Measurements from ENCODE around the gene FOXP4.

The FOXP4 gene, protein sequence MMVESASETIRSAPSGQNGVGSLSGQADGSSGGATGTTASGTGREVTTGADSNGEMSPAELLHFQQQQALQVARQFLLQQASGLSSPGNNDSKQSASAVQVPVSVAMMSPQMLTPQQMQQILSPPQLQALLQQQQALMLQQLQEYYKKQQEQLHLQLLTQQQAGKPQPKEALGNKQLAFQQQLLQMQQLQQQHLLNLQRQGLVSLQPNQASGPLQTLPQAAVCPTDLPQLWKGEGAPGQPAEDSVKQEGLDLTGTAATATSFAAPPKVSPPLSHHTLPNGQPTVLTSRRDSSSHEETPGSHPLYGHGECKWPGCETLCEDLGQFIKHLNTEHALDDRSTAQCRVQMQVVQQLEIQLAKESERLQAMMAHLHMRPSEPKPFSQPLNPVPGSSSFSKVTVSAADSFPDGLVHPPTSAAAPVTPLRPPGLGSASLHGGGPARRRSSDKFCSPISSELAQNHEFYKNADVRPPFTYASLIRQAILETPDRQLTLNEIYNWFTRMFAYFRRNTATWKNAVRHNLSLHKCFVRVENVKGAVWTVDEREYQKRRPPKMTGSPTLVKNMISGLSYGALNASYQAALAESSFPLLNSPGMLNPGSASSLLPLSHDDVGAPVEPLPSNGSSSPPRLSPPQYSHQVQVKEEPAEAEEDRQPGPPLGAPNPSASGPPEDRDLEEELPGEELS

DNA sequence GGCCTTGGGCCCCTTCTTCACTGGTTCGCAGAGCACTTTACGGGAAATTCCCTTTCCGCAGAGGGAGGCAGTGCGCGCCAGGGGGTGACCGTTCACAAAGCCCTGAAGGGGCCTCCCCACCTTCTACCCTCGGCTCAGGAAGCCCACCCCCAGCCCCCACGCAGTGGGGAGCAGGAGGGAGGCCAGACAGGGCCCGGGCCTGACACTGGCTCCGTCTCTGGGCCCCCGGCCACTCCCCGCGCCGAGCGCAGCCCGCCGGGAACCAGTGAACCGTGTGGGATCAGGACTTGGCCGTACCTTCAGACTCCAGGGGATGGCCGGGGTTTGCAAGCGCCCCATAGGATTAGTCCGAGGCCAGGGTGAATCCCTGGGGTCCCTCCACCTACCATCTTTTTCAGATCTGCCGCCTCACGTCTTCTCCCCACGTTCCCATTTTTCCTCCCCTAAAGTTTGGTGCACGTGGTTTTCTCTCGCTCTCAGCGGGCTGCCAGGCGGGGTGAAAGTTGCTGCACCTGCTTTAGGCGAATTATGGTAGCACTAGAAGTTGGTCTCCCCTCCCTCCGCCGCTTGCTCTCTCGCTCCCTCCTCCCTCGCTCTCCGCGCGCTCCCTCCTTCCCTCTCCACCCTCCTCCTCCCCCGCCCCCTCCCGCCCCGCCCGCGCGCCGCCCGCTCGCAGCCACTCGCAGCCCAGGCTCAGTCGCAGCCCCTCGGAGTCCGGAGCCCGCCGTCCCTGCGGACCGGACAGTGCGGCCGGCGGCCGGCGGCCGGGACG is at the start of gene FOXP4:
Gene FOXP4, plus strand, starts transcription at position 679 of the 772 bp plus-strand sequence. CDS start 19,380 bp downstream, outside the sequence.
- DNase-seq (ENCODE audit: low spot score) = peak; percentile 89

DNA sequence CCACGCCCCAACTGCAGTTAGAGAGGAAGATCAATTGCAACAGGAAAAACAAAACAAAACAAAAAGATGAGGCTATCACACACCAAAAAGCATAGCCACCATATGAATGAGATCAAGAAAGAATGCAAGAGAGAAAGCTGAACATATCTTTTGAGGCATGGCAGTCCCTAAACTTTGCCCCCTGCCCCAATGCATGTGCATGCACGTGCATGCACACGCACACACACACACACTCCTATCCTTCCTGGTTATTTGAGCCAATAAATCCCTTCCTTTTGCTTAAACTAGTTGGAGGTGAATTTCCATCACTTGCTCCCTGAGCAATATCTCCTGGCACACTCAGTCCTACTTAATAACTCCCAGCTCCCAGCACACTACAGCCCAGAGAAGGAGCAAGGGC is 48.6 kb upstream of the FOXP4 start:
- no peak for DNase-seq (ENCODE audit: low spot score)

DNA sequence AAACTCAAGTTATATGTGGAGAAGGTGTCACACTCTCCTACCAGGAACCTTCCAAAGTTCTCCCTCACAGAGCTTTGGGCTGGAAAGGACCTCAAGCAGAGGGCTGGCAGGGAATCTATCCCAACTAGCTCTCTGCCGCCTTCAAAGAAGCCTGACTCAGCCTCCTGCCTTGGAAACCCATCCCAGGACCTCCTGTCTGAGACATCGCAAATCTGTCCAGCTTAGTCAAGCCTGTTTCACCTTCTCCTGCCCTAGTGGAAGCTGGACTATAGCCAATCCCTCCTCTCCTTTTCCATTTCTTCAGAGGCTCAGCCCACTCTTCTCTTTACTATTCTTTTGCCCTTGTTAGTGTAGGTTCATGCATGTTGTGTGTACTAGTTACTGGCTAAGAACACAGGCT is 48.2 kb upstream of the FOXP4 start:
- DNase-seq (ENCODE audit: low spot score) = no peak

DNA sequence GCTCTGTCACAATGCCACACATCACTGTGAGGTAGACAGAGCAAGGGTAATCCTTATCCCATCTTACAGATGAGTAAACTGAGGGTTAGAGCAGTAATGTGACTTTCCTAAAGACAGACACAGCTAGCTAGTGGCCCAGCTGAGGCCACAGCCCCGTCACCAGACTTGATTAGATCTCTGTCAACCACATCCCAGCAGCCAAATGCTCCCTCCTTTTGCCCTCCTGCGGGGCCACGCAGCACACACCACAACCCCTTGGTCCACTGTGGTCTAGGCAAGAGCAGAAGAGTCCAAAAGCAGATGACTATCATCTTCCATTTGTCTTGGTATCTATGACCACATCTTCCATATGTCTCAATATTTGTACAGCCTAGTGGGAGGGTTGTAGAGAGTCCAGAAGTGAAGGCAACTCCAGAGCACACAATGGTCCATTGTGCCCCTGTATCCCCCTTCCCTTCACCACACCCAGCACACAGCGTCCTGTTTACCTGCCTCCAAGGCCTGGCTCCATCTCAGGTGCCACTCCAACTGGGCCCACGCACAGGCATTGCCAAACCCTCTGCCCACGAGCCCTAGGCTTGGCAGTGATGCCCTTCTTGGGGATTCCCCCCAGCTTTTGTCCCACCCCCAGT is 47.1 kb upstream of the FOXP4 start:
- no peak for DNase-seq (ENCODE audit: low spot score)

DNA sequence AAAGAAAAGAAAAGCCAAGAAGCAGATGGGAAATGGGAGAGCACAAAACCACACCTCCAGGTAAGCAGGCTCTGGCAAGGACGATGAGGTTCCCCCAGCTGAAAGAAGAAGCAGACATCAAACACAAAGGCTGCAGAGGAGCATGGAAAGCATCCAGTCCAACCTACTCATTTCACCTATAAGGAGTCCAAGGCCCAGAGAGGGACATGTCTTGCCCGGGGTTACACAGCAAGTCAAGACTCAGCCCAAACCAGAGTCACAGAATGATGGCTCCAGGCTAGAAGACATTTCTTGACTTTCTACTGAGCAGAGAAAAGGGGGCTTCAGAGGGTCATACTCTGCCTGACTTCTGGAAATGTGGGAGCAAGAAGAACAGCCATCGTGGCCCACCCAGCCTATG is 45.6 kb upstream of the FOXP4 start:
- no peak for DNase-seq (ENCODE audit: low spot score)

DNA sequence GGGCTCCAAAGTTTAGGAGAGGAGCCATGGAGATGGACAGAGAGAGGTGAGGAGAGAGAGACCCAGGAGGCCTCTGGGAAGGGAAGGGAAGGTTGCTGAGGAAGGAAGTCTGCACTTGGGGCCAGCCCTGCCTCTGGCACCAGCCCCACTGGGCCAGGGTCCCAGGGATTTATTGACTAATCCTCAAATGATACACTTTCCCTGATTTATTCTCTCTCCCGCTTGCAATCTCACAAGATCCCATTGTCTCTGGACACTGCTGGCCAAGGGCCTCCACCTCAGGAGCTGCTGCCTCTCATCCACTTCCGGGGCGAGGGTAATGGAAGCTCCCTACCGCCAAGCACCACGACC is 43.6 kb upstream of the FOXP4 start:
- DNase-seq (ENCODE audit: low spot score) = no peak

DNA sequence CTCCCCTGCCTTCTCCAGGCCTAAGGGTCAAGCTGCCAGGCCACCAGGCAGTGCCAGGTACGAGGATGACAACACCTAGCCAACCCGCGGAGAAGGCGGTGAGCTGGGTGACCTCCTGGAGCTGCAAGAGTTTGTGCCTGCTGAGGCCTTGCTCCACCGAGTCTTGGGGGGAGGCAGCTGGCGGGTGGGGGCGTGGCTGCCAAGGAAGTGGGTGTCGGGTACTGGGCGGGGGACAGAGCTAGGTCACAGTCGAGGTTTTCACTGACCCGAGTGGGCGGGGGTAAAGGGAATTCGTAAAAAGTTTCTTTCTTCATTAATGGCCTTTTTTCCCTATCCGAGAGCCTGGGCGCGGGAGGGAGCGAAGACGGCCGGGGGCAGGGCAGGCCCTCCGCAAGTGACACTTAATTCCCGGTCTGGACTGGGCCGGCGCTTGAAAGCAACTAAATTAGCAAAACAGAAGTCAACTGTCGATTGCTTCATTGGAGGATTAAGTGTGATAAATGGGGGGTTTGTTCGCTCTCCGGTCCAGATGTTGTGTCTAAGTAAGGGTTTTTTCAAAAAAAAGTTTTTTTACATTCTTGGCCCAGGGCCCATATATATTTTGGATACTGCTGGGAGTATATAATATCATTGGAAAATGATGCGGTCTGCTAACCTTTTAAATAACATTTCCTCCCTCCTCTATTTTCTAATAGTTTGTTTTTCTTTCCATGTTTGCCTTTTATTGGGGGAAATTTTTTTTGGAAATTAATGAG is 43.1 kb upstream of the FOXP4 start:
- DNase-seq (ENCODE audit: low spot score) = peak; percentile 77

DNA sequence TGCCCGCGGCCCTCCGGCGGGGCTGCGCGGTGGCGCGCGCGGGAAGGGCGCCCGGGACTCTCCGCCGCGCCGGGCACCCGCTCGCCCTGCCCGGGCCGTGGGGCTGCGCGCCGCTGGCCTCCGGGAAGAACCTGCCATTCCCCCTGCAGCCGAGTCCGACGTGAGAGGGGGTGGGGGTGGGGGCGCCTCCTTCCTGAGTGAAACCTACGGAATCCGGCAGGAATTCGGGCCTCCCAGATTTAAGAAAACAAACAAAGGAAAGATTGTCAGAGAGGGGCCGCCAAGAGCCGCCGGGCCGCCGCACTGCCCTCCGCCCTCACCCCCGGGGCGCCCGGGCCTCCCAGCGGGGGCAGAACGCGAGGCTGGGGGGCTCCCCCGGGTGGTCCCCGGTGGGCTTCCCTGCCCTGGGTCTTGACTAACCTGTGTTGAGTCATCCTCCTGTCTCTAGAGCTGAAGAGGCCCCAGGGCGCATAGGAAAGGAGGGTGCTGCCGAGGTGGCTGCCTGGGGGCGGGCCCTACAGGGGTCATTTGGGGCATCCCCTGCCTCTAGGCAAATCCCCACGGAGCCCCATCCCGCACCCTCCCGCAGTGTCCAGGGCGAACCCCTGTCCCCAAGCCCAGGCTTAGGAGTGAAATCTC is 42.2 kb upstream of the FOXP4 start:
- DNase-seq (ENCODE audit: low spot score) = peak; percentile 64

DNA sequence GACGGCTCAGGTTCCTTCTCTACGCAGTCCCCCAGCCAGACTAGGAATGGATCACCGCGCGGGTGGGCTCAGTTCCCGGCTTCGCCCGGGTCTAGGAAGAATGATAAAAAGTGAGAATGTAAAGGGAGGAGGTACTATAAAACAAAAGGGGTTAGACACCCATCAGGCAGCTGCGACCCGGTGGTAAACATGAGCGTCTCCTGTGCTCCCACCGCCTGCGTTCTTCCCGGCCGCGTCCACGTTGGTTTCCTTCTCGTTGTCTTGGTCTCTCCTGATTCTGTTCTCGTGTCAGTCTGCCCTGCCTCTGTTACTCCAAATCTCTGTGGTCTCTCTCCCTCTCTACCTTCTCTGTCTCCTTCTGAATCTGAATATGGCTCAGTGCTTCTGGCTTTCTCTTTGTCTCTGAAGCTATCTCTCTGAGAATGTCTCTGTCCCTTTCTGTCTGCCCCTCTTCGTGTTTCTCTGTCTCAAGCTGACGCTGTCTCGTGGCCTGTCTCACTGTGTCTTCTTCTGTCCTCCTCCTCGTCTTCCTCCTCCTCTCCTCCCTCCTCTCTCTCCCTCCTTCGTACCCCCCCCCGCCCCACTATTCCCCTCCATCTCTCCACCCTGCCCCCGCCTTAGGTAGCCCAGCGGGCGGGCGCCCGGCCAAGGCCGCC is 41.6 kb upstream of the FOXP4 start:
- peak; percentile 46 for DNase-seq (ENCODE audit: low spot score)

DNA sequence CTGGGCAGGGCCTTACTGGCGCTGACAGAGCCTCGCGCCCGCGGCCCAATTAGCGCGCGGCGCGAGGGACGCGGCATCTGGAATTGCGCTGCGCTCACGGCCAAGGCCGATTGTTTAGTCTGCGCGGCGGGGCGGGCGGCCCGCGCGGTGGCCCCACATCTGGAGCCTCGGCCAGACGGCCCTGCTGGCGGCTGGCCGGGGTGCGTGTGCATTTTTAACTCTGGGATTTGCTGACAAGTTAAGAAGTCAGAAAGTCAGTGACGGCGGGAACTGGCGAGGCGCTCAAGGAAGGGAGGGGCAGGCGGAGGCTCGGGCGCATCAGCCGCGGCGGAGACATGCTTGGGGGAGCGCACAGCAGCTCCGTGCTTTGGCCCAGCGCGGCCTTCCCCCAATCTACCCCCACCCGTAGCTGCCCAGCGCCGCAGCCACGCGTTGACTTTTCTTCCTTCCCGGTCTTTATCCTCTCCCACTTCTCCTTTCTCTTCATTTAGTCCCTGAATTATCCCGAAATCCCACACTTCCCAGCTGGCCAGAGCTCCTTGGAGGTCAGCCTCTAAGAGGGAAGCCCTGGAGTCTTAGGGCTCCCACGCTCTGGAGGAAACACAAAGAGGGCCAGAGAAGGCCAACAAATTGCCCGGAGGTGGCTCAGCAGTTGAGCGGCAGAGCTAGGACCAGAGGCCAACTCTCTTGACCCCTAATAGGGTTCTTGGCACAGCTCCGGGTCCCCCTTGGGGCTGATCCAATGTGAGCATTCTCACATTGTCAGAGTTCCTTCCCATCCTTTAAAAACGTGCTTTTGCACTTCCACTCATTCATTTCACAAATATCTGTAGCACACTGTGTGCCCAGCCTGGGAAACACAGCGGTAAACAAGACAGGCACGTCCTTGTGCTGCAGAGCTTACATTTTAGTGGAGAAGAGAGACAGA is 40.8 kb upstream of the FOXP4 start:
- DNase-seq (ENCODE audit: low spot score) = peak; percentile 70

DNA sequence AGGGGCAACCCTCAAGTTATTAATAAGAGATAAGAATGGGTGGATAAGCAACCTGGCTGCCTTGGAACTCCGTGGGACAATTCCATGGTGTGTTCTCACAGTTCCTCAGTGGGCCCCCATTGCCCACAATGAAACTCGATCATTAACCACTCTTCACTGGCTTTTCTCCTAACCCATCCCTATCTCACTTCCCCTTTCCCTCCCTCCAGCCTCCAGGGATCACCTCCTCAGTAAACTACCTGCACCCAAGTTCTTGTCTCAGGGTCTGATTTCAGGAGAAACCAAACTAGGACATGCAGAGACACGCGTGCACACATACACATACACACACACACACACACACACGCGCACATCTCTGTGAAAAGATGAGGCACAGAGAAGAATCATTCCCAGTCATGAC is 37.7 kb upstream of the FOXP4 start:
- DNase-seq (ENCODE audit: low spot score) = no peak

DNA sequence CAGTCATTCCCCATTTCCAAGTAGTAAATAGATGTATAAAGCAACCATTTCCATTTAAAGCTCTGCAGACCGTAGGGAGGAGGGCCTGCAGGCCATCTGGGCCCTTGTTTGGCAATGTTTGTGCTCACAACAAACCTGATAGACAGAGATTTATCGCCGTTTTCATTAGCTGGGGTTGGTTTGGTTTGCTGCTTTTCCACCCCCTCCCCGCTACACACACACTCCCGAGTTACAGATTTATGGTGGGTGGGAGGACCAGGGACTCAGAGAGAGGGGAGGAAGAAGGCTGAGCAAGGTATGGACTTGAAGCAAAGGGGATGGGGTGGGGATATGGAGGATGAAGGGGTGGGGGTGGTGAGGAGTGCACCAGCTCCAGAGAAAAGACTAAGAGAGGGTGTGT is 36.6 kb upstream of the FOXP4 start:
- DNase-seq (ENCODE audit: low spot score) = no peak

DNA sequence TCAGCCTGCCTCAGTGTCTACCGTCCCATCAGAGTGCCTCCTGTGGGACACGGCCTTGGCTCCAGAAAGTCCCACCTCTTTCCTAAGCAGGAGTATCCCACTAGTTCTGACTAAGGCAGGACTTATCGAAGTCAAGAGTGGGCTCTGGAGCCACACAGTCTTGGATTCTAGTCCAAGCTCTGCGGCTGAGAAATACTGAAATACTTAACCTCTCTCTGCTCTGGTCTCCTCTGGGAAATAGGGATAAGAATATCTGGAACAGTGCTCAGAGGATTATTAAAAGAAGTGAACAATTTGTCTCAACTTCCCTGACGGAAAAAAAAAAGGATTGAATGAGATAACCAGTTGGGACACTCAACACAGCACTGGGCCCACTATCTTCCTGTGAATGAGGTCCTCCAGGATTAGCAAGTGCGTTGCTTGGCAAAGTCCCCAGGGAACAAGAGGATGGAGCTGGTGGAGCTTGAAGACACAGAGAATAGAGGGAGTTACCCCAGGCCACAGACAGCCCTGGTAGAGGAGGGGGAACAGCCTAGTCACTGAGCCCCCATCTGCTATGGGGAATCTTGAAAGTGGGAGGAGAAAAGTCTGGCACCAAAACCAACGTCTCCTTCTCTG is 34.6 kb upstream of the FOXP4 start:
- DNase-seq (ENCODE audit: low spot score) = no peak

DNA sequence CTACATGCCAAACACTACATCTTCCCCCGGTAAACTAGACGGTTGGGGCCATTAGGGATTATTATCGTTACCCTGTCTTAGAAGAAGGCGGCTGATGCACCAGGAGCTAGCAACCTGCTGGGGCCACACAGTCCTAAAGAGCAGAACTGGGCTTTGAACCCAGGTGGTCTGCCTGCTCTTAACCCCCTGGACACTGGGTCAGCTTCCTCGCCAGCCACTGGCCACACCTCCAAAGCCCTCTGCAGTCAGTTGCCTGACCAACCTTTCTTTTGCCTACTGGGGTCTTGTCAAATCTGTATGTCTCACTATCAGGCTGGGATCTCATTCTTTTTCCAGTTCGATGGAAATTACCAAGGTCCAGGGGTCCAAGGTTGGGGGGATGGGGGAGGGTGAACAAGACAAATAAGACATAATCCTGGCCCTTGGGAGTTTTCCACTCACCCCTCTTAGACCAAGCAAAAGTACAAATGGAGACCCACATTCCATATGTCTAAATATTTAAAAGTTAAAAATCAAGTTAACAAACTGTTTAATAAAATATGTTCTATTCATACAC is 34.0 kb upstream of the FOXP4 start:
- no peak for DNase-seq (ENCODE audit: low spot score)

DNA sequence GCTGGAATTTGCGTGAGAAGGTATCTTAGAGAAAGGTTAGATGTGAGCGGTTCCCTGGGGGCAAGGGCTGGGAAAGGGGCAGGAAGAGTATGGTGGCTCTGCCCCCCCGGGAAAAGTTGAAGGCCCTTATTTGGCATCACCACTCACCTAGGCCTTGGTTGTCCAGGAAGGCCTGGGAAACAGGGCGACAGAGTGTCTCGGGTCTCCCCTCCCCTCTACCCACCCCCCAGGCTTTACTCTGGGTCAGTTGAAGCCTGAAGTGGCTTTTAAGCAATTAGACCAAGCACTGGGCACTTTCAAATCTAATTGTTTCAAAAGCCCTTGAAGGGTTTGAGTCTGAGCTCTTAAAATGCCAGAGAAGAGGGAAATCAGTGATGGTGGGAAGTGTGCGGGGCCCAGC is 30.2 kb upstream of the FOXP4 start:
- DNase-seq (ENCODE audit: low spot score) = no peak

DNA sequence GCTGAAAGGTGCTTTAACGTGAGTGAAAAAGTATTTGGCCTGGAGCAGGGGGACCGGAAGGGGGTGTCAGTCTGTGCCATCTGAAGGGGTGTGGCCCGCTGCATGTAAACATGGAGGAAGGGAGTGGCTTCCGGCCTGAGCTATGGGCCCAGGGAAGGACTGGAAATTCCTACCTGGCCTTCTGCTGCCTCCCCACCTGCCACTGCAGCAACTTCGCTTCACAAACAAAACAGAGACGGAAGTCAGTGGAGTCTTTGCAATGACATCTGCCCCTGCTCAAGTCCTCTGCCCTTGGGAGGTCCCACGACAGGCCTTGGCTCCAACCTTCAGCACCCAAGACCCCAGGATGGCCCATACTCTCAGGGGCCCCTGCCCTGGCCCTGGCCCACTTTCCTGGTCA is 28.1 kb upstream of the FOXP4 start:
- DNase-seq (ENCODE audit: low spot score) = peak; percentile 56

DNA sequence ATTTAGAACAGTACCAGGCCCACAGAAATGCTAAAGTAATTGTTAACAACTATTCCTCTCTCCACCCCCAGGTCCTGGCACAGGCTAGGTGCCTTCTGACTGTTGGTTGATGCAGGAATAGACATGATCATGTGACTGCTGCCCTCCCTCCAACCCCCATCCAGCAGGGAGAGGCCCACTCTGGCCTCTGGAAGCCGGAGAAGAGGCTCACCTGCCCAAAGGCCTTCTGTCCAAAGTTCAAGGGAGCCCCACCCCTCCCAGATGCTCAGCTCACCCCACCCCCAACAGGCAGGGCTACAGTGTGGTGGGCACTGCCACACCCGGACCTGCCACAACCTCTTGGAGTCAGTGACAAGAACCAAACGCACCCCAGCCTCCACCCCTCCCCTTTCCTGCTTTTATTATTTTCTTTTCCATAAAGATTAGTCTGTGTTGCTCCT is 26.9 kb upstream of the FOXP4 start:
- DNase-seq (ENCODE audit: low spot score) = no peak

Data from iPS-NIHi11 (cell line).